GM18909 (cell line): ENCODE results near the gene HSPB6.

Source experiments
- ATAC-seq: cut with Tn5 transposase; IDR thresholded peaks from one replicate; pipeline ENCODE4 v1.9.1; 2021; ENCODE audit warnings: mild to moderate bottlenecking; ENCODE audit not compliant: unreplicated experiment, poor library complexity

HSPB6 gene

GRCh38 chr19:35718345-35719041, 38.3 kb downstream of the HSPB6 start:
- peak; percentile 2 for ATAC-seq

DNA sequence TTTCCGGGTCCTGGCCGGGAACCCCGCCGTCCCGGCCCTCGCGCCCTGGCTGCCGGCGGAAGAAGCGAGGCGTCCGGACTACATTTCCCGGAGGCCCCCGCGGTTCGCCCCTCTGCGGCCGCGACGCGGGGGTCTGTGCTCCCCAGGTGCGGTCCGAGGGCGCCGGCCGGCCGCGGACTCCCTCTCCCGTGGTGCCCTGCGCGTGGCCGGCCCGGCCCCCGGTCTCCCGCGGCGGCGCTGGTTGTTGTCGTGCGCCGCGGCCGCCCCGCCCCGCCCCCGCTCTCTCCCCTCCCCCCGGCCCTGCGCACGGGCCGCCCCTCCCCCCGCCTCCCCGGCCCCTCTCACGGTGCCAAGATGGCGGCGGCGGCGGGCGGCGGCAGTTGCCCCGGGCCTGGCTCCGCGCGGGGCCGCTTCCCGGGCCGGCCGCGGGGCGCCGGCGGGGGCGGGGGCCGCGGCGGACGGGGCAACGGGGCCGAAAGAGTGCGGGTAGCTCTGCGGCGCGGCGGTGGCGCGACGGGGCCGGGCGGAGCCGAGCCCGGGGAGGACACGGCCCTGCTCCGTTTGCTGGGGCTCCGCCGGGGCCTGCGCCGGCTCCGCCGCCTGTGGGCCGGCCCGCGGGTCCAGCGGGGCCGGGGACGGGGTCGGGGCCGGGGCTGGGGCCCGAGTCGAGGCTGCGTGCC, 39.0 kb downstream of the HSPB6 start, which contains the start of gene KMT2B:
TSS of gene KMT2B (plus strand) at position 339 of the 680 bp plus-strand sequence. CDS start at position 355, 16 bp downstream.
- ATAC-seq = peak; percentile 51

DNA sequence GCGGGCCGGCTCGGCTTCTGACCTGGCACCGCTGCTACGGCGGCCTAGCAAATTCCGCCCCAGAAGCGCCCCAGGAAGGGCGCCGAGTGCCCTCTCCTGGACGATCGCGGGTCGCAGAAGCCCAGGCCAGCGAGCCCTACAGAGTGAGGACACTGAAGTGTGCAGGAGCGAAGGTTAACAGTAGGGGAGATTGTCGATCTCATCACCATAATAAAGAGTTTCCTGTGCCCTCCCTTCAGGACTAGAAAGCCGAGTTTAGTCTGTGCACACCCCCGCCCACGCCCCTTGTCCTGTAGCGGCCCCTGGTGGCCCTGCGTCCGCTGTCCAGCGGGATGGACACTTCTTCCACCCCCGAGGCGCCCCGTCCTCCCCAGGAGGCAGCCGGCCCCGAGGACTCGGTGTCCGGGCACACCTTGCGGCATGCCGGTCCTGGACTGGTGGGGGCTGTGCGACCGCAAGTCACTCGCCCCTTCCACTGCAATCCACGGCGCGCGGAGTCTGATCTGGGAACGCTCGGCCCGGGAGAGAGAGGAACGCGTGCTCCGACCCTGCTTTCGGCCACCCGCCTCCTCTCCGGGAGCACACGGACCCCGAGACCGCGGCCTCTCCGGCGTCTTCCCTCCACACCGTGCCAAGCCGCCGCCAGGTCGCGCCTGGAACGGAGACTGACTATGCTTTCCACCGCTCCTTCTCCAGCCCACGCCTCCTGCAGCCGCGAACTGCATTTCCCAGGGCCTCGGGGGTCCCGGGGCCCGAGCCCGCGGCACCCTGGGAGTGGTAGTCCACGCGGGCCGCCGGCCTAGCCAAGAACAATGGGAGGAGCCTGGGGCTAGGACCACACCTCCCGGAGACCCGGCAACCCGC, 39.8 kb downstream of the HSPB6 start:
- peak; percentile 59 for ATAC-seq

- peak; percentile 5 for ATAC-seq
These were observed 40.6 kb downstream of the HSPB6 start for GRCh38 chr19:35715981-35716800.

- no peak for ATAC-seq
These were observed 41.4 kb downstream of the HSPB6 start for GRCh38 chr19:35715355-35715809.

DNA sequence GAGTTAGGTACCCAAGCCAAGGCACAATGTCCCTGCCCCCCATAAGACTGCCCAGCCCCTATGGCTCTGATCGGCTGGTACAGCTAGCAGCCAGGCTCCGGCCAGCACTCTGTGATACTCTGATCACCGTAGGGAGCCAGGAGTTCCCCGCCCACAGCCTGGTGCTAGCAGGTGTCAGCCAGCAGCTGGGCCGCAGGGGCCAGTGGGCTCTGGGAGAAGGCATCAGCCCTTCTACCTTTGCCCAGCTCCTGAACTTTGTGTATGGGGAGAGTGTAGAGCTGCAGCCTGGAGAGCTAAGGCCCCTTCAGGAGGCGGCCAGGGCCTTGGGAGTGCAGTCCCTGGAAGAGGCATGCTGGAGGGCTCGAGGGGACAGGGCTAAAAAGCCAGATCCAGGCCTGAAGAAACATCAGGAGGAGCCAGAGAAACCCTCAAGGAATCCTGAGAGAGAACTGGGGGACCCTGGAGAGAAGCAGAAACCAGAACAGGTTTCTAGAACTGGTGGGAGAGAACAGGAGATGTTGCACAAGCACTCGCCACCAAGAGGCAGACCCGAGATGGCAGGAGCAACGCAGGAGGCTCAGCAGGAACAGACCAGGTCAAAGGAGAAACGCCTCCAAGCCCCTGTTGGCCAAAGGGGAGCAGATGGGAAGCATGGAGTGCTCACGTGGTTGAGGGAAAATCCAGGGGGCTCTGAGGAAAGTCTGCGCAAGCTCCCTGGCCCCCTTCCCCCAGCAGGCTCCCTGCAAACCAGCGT, 42.1 kb downstream of the HSPB6 start:
- ATAC-seq = no peak

- no peak for ATAC-seq
These were observed 42.8 kb downstream of the HSPB6 start for GRCh38 chr19:35713904-35714495.

GRCh38 chr19:35713506-35713850, 43.4 kb downstream of the HSPB6 start:
- no peak for ATAC-seq

DNA sequence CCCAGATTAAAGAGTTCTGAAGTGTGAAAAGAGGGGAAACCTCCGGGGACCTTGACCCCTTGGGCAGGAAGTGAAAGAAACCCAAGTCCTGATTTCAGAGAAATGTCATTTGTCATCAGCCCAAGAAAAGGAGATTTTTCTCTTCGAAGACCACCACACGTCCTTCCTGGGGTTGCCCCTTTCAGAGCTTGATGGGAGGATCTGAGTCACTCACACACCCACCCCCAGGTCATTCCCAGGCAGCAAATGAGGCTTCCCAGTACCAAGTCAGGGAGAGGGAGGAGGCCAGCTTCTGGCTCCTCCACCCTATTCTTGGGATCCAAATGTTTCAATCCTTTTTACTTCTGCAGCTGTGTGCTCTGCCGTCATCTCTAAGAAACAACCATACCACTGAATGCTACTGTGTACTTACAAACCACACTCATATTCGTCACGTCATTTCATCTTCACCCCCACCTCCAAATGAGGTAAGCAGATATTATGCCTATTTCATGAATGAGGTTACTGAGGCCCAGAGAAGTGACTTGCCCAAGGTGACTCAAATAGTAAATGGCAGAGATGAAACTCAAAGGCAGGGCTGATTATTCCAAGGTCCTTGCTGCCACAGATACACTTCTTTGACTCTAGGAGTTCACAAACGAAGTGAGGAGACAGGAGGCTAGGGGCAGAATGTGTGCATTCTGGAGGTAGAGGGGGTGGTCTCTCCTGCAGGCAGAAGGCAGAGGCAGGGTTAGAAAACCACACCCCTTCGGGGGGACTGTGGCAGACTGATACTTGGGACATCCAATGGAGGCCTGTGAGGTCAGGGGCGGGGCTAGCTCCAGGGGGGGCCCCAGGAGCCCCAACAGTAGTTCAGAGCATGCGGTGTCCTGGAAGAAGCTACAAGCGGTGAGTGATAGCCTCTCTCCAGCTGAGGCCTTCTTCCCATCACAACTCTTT, 44.0 kb downstream of the HSPB6 start:
- ATAC-seq = peak; percentile 17

- peak; percentile 35 for ATAC-seq
These were observed 45.8 kb downstream of the HSPB6 start for GRCh38 chr19:35710784-35711723.

GRCh38 chr19:35708391-35708790, 48.4 kb downstream of the HSPB6 start:
- ATAC-seq = no peak
